H9 (cell line): ENCODE measurements around the gene MS4A10. TPM values are rescaled to one million over a fixed set of nuclear protein-coding genes. Genes with fewer than 3 reads are reported as not detected.

Source experiments
- DNase-seq: peaks from one replicate; pipeline ENCODE4 v3.0.0-alpha.2; 2017
- H2AFZ ChIP-seq: one replicate; pipeline ENCODE4 v1.6.1; 2013; ENCODE audit warnings: mild to moderate bottlenecking, low read length, control low read depth, moderate library complexity
- H2AK5ac ChIP-seq: 2 replicates; pipeline ENCODE4 v1.6.1; 2013; ENCODE audit warnings: low read length, control low read depth, mixed read lengths; ENCODE audit not compliant: insufficient read length
- H2BK120ac ChIP-seq: one replicate; pipeline ENCODE4 v1.6.1; 2013; ENCODE audit warnings: low read depth, mild to moderate bottlenecking, low read length, control low read depth, inconsistent platforms; ENCODE audit not compliant: poor library complexity, severe bottlenecking
- H2BK12ac ChIP-seq: 2 replicates; pipeline ENCODE4 v1.6.1; 2013; ENCODE audit warnings: low read length, control low read depth, mixed read lengths, low read depth; ENCODE audit not compliant: insufficient read length
- H2BK15ac ChIP-seq: 2 replicates; pipeline ENCODE4 v1.6.1; 2013; ENCODE audit warnings: low read depth, low read length, control low read depth
- H2BK20ac ChIP-seq: one replicate; pipeline ENCODE4 v1.6.1; 2013; ENCODE audit warnings: low read depth, mild to moderate bottlenecking, low read length, control low read depth, inconsistent platforms; ENCODE audit not compliant: poor library complexity, severe bottlenecking
- H2BK5ac ChIP-seq: 2 replicates; pipeline ENCODE4 v1.6.1; 2013; ENCODE audit warnings: low read length, control low read depth, mixed read lengths; ENCODE audit not compliant: insufficient read length
- H3K14ac ChIP-seq: 2 replicates; pipeline ENCODE4 v1.6.1; 2013; ENCODE audit warnings: low read length, control low read depth; ENCODE audit not compliant: insufficient read depth
- H3K18ac ChIP-seq: 2 replicates; pipeline ENCODE4 v1.6.1; 2013; ENCODE audit warnings: low read depth, mild to moderate bottlenecking, mixed read lengths, low read length, control low read depth; ENCODE audit not compliant: insufficient read length
- H3K23ac ChIP-seq: 2 replicates; pipeline ENCODE4 v1.6.1; 2013; ENCODE audit warnings: low read length, control low read depth, mixed read lengths, low read depth; ENCODE audit not compliant: insufficient read length
- H3K23me2 ChIP-seq: 2 replicates; pipeline ENCODE4 v1.6.1; 2013; ENCODE audit warnings: low read depth, mild to moderate bottlenecking, mixed read lengths, low read length, control low read depth; ENCODE audit not compliant: insufficient read length, poor library complexity, severe bottlenecking
- H3K27ac ChIP-seq: 2 replicates; pipeline ENCODE4 v1.5.1; 2013; ENCODE audit warnings: low read length, control low read depth, mixed read lengths, low read depth; ENCODE audit not compliant: insufficient read length
- H3K27me3 ChIP-seq: 2 replicates; pipeline ENCODE4 v1.6.1; 2013; ENCODE audit warnings: low read length, control low read depth, inconsistent platforms; ENCODE audit not compliant: insufficient read depth
- H3K4ac ChIP-seq: 2 replicates; pipeline ENCODE4 v1.6.1; 2013; ENCODE audit warnings: low read depth, mild to moderate bottlenecking, control low read depth, inconsistent platforms, low read length, moderate library complexity
- H3K4me1 ChIP-seq: 2 replicates; pipeline ENCODE4 v1.6.1; 2013; ENCODE audit warnings: low read length, control low read depth, inconsistent platforms; ENCODE audit not compliant: insufficient read depth
- H3K4me2 ChIP-seq: 2 replicates; pipeline ENCODE4 v1.6.1; 2013; ENCODE audit warnings: low read length, control low read depth, mixed read lengths; ENCODE audit not compliant: insufficient read length, insufficient read depth
- H3K56ac ChIP-seq: 2 replicates; pipeline ENCODE4 v1.6.1; 2013; ENCODE audit warnings: low read depth, mild to moderate bottlenecking, mixed read lengths, low read length, control low read depth; ENCODE audit not compliant: insufficient read length
- H3K79me1 ChIP-seq: 2 replicates; pipeline ENCODE4 v1.6.1; 2013; ENCODE audit warnings: low read depth, mild to moderate bottlenecking, moderate library complexity, low read length, control low read depth, inconsistent platforms; ENCODE audit not compliant: insufficient read depth, poor library complexity, severe bottlenecking
- H3K79me2 ChIP-seq: 2 replicates; pipeline ENCODE4 v1.6.1; 2013; ENCODE audit warnings: low read length, control low read depth, inconsistent platforms; ENCODE audit not compliant: insufficient read depth
- H3K9ac ChIP-seq: 2 replicates; pipeline ENCODE4 v1.6.1; 2013; ENCODE audit warnings: low read length, control low read depth, mixed read lengths; ENCODE audit not compliant: insufficient read length; ENCODE audit errors: extremely low read depth
- H3K9me3 ChIP-seq: one replicate; pipeline ENCODE4 v1.6.1; 2013; ENCODE audit warnings: low read depth, low read length, inconsistent platforms; ENCODE audit not compliant: control insufficient read depth
- H3T11ph ChIP-seq: one replicate; pipeline ENCODE4 v1.6.1; 2013; ENCODE audit warnings: mild to moderate bottlenecking, low read length, control low read depth, inconsistent platforms
- H4K20me1 ChIP-seq: one replicate; pipeline ENCODE4 v1.6.1; 2013; ENCODE audit not compliant: control insufficient read depth, insufficient read length, insufficient read depth
- H4K5ac ChIP-seq: 2 replicates; pipeline ENCODE4 v1.6.1; 2013; ENCODE audit warnings: low read depth, mild to moderate bottlenecking, mixed read lengths, low read length, control low read depth; ENCODE audit not compliant: insufficient read length
- H4K8ac ChIP-seq: replicated peaks from 2 replicates; pipeline ENCODE4 v1.6.1; 2013; ENCODE audit warnings: low read length, control low read depth, mixed read lengths, low read depth; ENCODE audit not compliant: insufficient read length
- H4K91ac ChIP-seq: 2 replicates; pipeline ENCODE4 v1.6.1; 2013; ENCODE audit warnings: low read depth, mild to moderate bottlenecking, moderate library complexity, mixed read lengths, low read length, control low read depth; ENCODE audit not compliant: insufficient read length
- H3K27ac Mint-ChIP-seq, 3 experiments: 2 replicates in 2 of 3; 3 replicates in 1 of 3; pipeline ENCODE4 v1.8.0; 2020 to 2021; ENCODE audit warnings: mixed read lengths in 3 of 3, mild to moderate bottlenecking in 1 of 3, moderate library complexity in 1 of 3
- H3K27me3 Mint-ChIP-seq: 2 replicates; pipeline ENCODE4 v1.8.0; 2021; ENCODE audit warnings: low read depth, mild to moderate bottlenecking, moderate library complexity, mixed read lengths
- H3K36me3 Mint-ChIP-seq, 3 experiments: 2 replicates in 2 of 3; 3 replicates in 1 of 3; pipeline ENCODE4 v1.8.0; 2020 to 2021; ENCODE audit warnings: low read depth in 3 of 3, mixed read lengths in 3 of 3; ENCODE audit not compliant: insufficient read depth in 1 of 3
- H3K4me1 Mint-ChIP-seq, 2 experiments: 2 replicates each; pipeline ENCODE4 v1.8.0; 2020; ENCODE audit warnings: mixed read lengths in 2 of 2
- H3K4me3 Mint-ChIP-seq, 2 experiments: 2 replicates in 1 of 2; 3 replicates in 1 of 2; pipeline ENCODE4 v1.8.0; 2020 to 2021; ENCODE audit warnings: mild to moderate bottlenecking in 2 of 2, mixed read lengths in 2 of 2, moderate library complexity in 1 of 2
- H3K9me3 Mint-ChIP-seq, 2 experiments: 2 replicates in 1 of 2; 3 replicates in 1 of 2; pipeline ENCODE4 v1.8.0; 2020; ENCODE audit warnings: mild to moderate bottlenecking in 2 of 2, mixed read lengths in 2 of 2, moderate library complexity in 1 of 2
- CTCF ChIP-seq: fragments of 200-600 bp; sonication (generic); conservative IDR thresholded peaks from 3 replicates; pipeline ENCODE4 v1.8.0; 2021; ENCODE audit warnings: antibody characterized with exemption, mild to moderate bottlenecking
- WGBS: extraction: QIAGEN DNeasy Blood & Tissue Kit; methylation state at CpG from one replicate; pipeline ENCODE4 v1.1.7; 2013; ENCODE audit warnings: missing lambda C conversion rate, low lambda C conversion rate, mixed read lengths; ENCODE audit not compliant: insufficient read length; ENCODE audit errors: extremely low coverage; 5-methylcytosine and 5-hydroxymethylcytosine counted together
- total RNA-seq: library from RNA; stranded (reverse); gene quantifications from 2 replicates; pipeline ENCODE4 v1.2.1, GENCODE V29; 2021

The MS4A10 gene
- total RNA-seq, 1 experiment from 2014 or later: not detected

- no peaks in the 10 kb centered on the region for H3K23me2 ChIP-seq
- H2AFZ ChIP-seq: no peak overlapping the region
- H3K9me3 ChIP-seq: no peaks in the 10 kb centered on the region
- no peak overlapping the region for H2BK120ac ChIP-seq
- H2AK5ac ChIP-seq: no peak overlapping the region
- no peak overlapping the region for H3K4me3 Mint-ChIP-seq
- H3K9me3 Mint-ChIP-seq: no peaks in the 10 kb centered on the region; a peak in 1 of 5 replicates
- H3K23ac ChIP-seq: no peak overlapping the region
- H3T11ph ChIP-seq: no peak overlapping the region
- H3K27ac ChIP-seq: no peak overlapping the region
- H3K18ac ChIP-seq: no peak overlapping the region
- no peaks in the 10 kb centered on the region for H3K79me2 ChIP-seq
- H3K56ac ChIP-seq: no peak overlapping the region
- no peak for DNase-seq
- H4K91ac ChIP-seq: no peak overlapping the region
- no peak overlapping the region for H2BK5ac ChIP-seq
- no peak overlapping the region for H2BK15ac ChIP-seq
- no peak for TF ChIP-seq CTCF
- no peak overlapping the region for H3K27ac Mint-ChIP-seq
- no peaks in the 10 kb centered on the region for H3K4me1 ChIP-seq
- H3K36me3 Mint-ChIP-seq: no peaks in the 10 kb centered on the region; a peak in 1 of 7 replicates
- H3K79me1 ChIP-seq: no peaks in the 10 kb centered on the region
- H3K14ac ChIP-seq: no peak overlapping the region
- peaks cover 57% of the 10 kb centered on the region for H3K27me3 Mint-ChIP-seq
- H4K5ac ChIP-seq: no peak overlapping the region
- no CpG with 5 or more reads among the region's 7 CpGs for WGBS
- no peak overlapping the region for H3K4me2 ChIP-seq
- no peak overlapping the region for H2BK20ac ChIP-seq
- no peaks in the 10 kb centered on the region for H3K27me3 ChIP-seq
- no peak overlapping the region for H2BK12ac ChIP-seq
- no peak overlapping the region for H4K8ac ChIP-seq
- no peak overlapping the region for H3K4ac ChIP-seq
- no peaks in the 10 kb centered on the region for H3K4me1 Mint-ChIP-seq
- H4K20me1 ChIP-seq: no peaks in the 10 kb centered on the region
- H3K9ac ChIP-seq: no peak overlapping the region
Measured at GRCh38 chr11:60803273-60803936, 18.3 kb downstream of the MS4A10 start.
